CD14-positive monocyte (primary cell): Measurements from ENCODE around the gene TMED10. TPM values are rescaled to one million over a fixed set of nuclear protein-coding genes. Genes with fewer than 3 reads are reported as not detected.
A peak's percentile ranks its signal among the peaks of the same experiment; 100 is the strongest.

ENCODE experiments used
- DNase-seq, 3 donors: peaks; one replicate each; pipeline ENCODE4 v3.0.0-alpha.2; 2011 to 2022
- H2AFZ ChIP-seq: 2 replicates; pipeline ENCODE4 v1.6.0; 2012; ENCODE audit warnings: mild to moderate bottlenecking, low read depth, low read length, inconsistent platforms; ENCODE audit not compliant: insufficient read depth, poor library complexity, severe bottlenecking
- H3K27ac ChIP-seq, 2 donors: 1 replicate in 1 of 2; 2 replicates in 1 of 2; pipeline ENCODE4 v1.5.1; 2012 to 2013; ENCODE audit warnings: low read length in 2 of 2, control low read depth in 1 of 2, inconsistent platforms in 1 of 2, low read depth in 1 of 2, mild to moderate bottlenecking in 1 of 2
- H3K27me3 ChIP-seq, 2 donors: one replicate each; pipeline versions ENCODE4 v1.6.0 to v1.6.1; 2011 to 2013; ENCODE audit warnings: low read length in 2 of 2; ENCODE audit not compliant: control insufficient read depth in 2 of 2, insufficient read depth in 2 of 2
- H3K36me3 ChIP-seq, 2 donors: replicated peaks in 1 of 2; 1 replicate in 1 of 2; 2 replicates in 1 of 2; pipeline versions ENCODE4 v1.5.1 to v1.6.1; 2012 to 2013; ENCODE audit warnings: low read length in 2 of 2, control low read depth in 1 of 2, inconsistent platforms in 1 of 2, mild to moderate bottlenecking in 1 of 2; ENCODE audit not compliant: insufficient read depth in 2 of 2, control insufficient read depth in 1 of 2
- H3K4me1 ChIP-seq, 2 donors: 1 replicate in 1 of 2; 2 replicates in 1 of 2; pipeline versions ENCODE4 v1.5.1 to v1.6.1; 2012 to 2013; ENCODE audit warnings: low read length in 2 of 2, control low read depth in 1 of 2, inconsistent platforms in 1 of 2, mild to moderate bottlenecking in 1 of 2, moderate library complexity in 1 of 2; ENCODE audit not compliant: insufficient read depth in 2 of 2, control insufficient read depth in 1 of 2
- H3K4me2 ChIP-seq: replicated peaks from 2 replicates; pipeline ENCODE3; 2012; ENCODE audit warnings: low read length, moderate library complexity, mild to moderate bottlenecking; ENCODE audit not compliant: poor library complexity, severe bottlenecking; ENCODE audit errors: extremely low read depth
- H3K4me3 ChIP-seq, 3 experiments: fragments of 200-600 bp in 1 of 3; sonication (generic) in 1 of 3; replicated peaks in 1 of 3; 1 replicate in 2 of 3; 2 replicates in 1 of 3; pipeline ENCODE4 v1.5.1; 2011 to 2013; ENCODE audit warnings: low read length in 3 of 3, mild to moderate bottlenecking in 3 of 3, control low read depth in 2 of 3, low read depth in 2 of 3, inconsistent platforms in 1 of 3, moderate library complexity in 1 of 3
- H3K79me2 ChIP-seq: 2 replicates; pipeline ENCODE4 v1.6.0; 2012; ENCODE audit warnings: mild to moderate bottlenecking, control low read depth, inconsistent platforms, low read length, moderate library complexity; ENCODE audit not compliant: insufficient read depth
- H3K9ac ChIP-seq: 2 replicates; pipeline ENCODE4 v1.6.0; 2017; ENCODE audit warnings: low read length, mild to moderate bottlenecking; ENCODE audit not compliant: insufficient read depth, poor library complexity, severe bottlenecking
- H3K9me3 ChIP-seq, 2 donors: replicated peaks in 1 of 2; 1 replicate in 1 of 2; 2 replicates in 1 of 2; pipeline versions ENCODE4 v1.5.1 to v1.6.1; 2012 to 2013; ENCODE audit warnings: low read length in 2 of 2, control low read depth in 1 of 2; ENCODE audit not compliant: control insufficient read depth in 1 of 2, insufficient read depth in 1 of 2
- H4K20me1 ChIP-seq: 2 replicates; pipeline ENCODE4 v1.6.0; 2012; ENCODE audit warnings: mild to moderate bottlenecking, low read length, control low read depth, moderate library complexity; ENCODE audit not compliant: insufficient read depth
- H3K27ac Mint-ChIP-seq, 7 donors: one replicate each; pipeline ENCODE4 v1.8.0; 2020; ENCODE audit warnings: mild to moderate bottlenecking in 7 of 7, mixed read lengths in 7 of 7, moderate library complexity in 6 of 7, inconsistent platforms in 2 of 7
- H3K27me3 Mint-ChIP-seq, 3 donors: one replicate each; pipeline ENCODE4 v1.8.0; 2021 to 2022; ENCODE audit warnings: low read depth in 3 of 3, mild to moderate bottlenecking in 3 of 3, mixed read lengths in 3 of 3, moderate library complexity in 3 of 3, inconsistent platforms in 1 of 3
- H3K36me3 Mint-ChIP-seq, 2 donors: one replicate each; pipeline ENCODE4 v1.8.0; 2020; ENCODE audit warnings: mixed read lengths in 2 of 2, inconsistent platforms in 1 of 2, mild to moderate bottlenecking in 1 of 2
- H3K4me1 Mint-ChIP-seq: one replicate; pipeline ENCODE4 v1.8.0; 2020; ENCODE audit warnings: mild to moderate bottlenecking, mixed read lengths
- H3K4me3 Mint-ChIP-seq, 2 donors: one replicate each; pipeline ENCODE4 v1.8.0; 2020; ENCODE audit warnings: mild to moderate bottlenecking in 2 of 2, mixed read lengths in 2 of 2, moderate library complexity in 1 of 2
- H3K9me3 Mint-ChIP-seq, 7 donors: one replicate each; pipeline ENCODE4 v1.8.0; 2020 to 2022; ENCODE audit warnings: mixed read lengths in 7 of 7, mild to moderate bottlenecking in 6 of 7, moderate library complexity in 6 of 7, inconsistent platforms in 2 of 7
- CTCF ChIP-seq: fragments of 200-600 bp; IDR thresholded peaks from one replicate; pipeline ENCODE4 v1.8.0; 2022; ENCODE audit warnings: antibody characterized with exemption, mild to moderate bottlenecking
- WGBS: methylation state at CpG from one replicate; pipeline ENCODE4 v1.1.5; 2013; ENCODE audit warnings: missing lambda C conversion rate; ENCODE audit not compliant: insufficient coverage; 5-methylcytosine and 5-hydroxymethylcytosine counted together
- intact Hi-C, 2 donors: fragments of 100-400 bp; cut with micrococcal nuclease; formaldehyde crosslinking; loops; one replicate each; pipeline versions ENCODE4 v1.15.0 to v1.15.1; 2023
- polyA plus RNA-seq, 3 donors: library from polyadenylated mRNA; depleted of rRNA in 1 of 3; unstranded in 2 of 3; stranded (reverse) in 1 of 3; fragments of 300-500 nt in 2 of 3; fragments of >200 nt in 1 of 3; fragmentation: Illumina TruSeq in 2 of 3; gene quantifications; 1 replicate in 2 of 3; 2 replicates in 1 of 3; pipeline ENCODE4 v1.2.3, GENCODE V29; 2012 to 2021

The TMED10 gene
- polyA plus RNA-seq, 3 donors: 98.5 to 243 (median 233) TPM

- no peak overlapping the region for H3K9ac ChIP-seq
- peaks cover 53% of the 10 kb centered on the region for H3K4me1 Mint-ChIP-seq
Measured at GRCh38 chr14:75139185-75139584, 37.2 kb downstream of the TMED10 start.

GRCh38 chr14:75138492-75138891 lies 37.9 kb downstream of the TMED10 start:
- peak; percentile 49 to 83 (median 68) for DNase-seq

More at GRCh38 chr14:75139185-75139584, 37.2 kb downstream of the TMED10 start:
- no peaks in the 10 kb centered on the region for H3K9me3 Mint-ChIP-seq
- WGBS: 100% methylated on average over 2 of the region's 2 CpGs
- peak overlapping the region in 1 of 2 donors; percentile 55 for H3K27ac ChIP-seq
- no peak for TF ChIP-seq CTCF
- H3K79me2 ChIP-seq: peaks cover 91% of the 10 kb centered on the region
- H2AFZ ChIP-seq: no peak overlapping the region
- H3K4me3 Mint-ChIP-seq: no peak overlapping the region
- H3K36me3 ChIP-seq: peaks cover 16 to 17% of the 10 kb centered on the region in 2 donors
- no peaks in the 10 kb centered on the region for H4K20me1 ChIP-seq
- H3K27ac Mint-ChIP-seq: peak overlapping the region; percentile 2 to 92 (median 72)
- peaks cover 30 to 52% of the 10 kb centered on the region in 2 donors for H3K36me3 Mint-ChIP-seq
- no peaks in the 10 kb centered on the region for H3K9me3 ChIP-seq
- H3K4me1 ChIP-seq: peaks cover 45 to 66% of the 10 kb centered on the region in 2 donors
- H3K27me3 Mint-ChIP-seq: peaks cover 0 to 2% (median 0%) of the 10 kb centered on the region in 3 donors
- peak overlapping the region; percentile 59 for H3K4me2 ChIP-seq
- intact Hi-C loops: loop anchor here (5.0 kb wide), 2 partner anchors 33 to 138 kb away; partner anchors contain the start of gene FOS (in 1 of the 2)
- H3K4me3 ChIP-seq: peak overlapping the region in 1 of 3 experiments; percentile 50
- no peak for DNase-seq
- no peaks in the 10 kb centered on the region for H3K27me3 ChIP-seq

More at GRCh38 chr14:75138492-75138891, 37.9 kb downstream of the TMED10 start:
- WGBS: no CpG with 5 or more reads among the region's 1 CpG
- peak overlapping the region in 6 of 7 donors; percentile 46 to 92 (median 76) for H3K27ac Mint-ChIP-seq
- no peak overlapping the region for H2AFZ ChIP-seq
- H3K4me1 ChIP-seq: peaks cover 41 to 59% of the 10 kb centered on the region in 2 donors
- peaks cover 90% of the 10 kb centered on the region for H3K79me2 ChIP-seq
- peaks cover 0 to 2% (median 0%) of the 10 kb centered on the region in 3 donors for H3K27me3 Mint-ChIP-seq
- no peaks in the 10 kb centered on the region for H3K27me3 ChIP-seq
- no peaks in the 10 kb centered on the region for H3K9me3 Mint-ChIP-seq
- intact Hi-C loops: loop anchor here (5.0 kb wide), 2 partner anchors 34 to 139 kb away; partner anchors contain the start of gene FOS (in 1 of the 2)
- H3K27ac ChIP-seq: peak overlapping the region in 1 of 2 donors; percentile 55
- H3K4me3 Mint-ChIP-seq: no peak overlapping the region
- H3K36me3 ChIP-seq: peaks cover 23% of the 10 kb centered on the region in 2 donors
- H4K20me1 ChIP-seq: no peaks in the 10 kb centered on the region
- H3K4me3 ChIP-seq: peak overlapping the region in 1 of 3 experiments; percentile 50
- H3K4me2 ChIP-seq: peak overlapping the region; percentile 59
- H3K9me3 ChIP-seq: no peaks in the 10 kb centered on the region
- H3K4me1 Mint-ChIP-seq: peaks cover 46% of the 10 kb centered on the region
- no peak for TF ChIP-seq CTCF
- peak overlapping the region; percentile 23 for H3K9ac ChIP-seq
- H3K36me3 Mint-ChIP-seq: peaks cover 33 to 52% of the 10 kb centered on the region in 2 donors
